Left ventricle myocardium inferior (tissue), 1 donor: ENCODE data around the gene RASA3. TPM values are rescaled to one million over a fixed set of nuclear protein-coding genes. Genes with fewer than 3 reads are reported as not detected.

Experiments
- DNase-seq: peaks from one replicate; pipeline ENCODE4 v3.0.0-alpha.2; 2020
- H3K27ac ChIP-seq: fragments of 200-600 bp; replicated peaks from 2 replicates; pipeline ENCODE4 v1.8.0; 2021
- H3K27me3 ChIP-seq: fragments of 200-600 bp; 2 replicates; pipeline ENCODE4 v1.8.0; 2021; ENCODE audit warnings: low read depth
- H3K36me3 ChIP-seq: fragments of 200-600 bp; 2 replicates; pipeline ENCODE4 v1.8.0; 2021
- H3K4me1 ChIP-seq: fragments of 200-600 bp; 2 replicates; pipeline ENCODE4 v1.8.0; 2021
- H3K4me3 ChIP-seq: fragments of 200-600 bp; 2 replicates; pipeline ENCODE4 v1.8.0; 2021; ENCODE audit warnings: mild to moderate bottlenecking, moderate library complexity
- H3K9me3 ChIP-seq: fragments of 200-600 bp; replicated peaks from 2 replicates; pipeline ENCODE4 v1.8.0; 2021
- intact Hi-C: fragments of 100-400 bp; cut with micrococcal nuclease; formaldehyde crosslinking; loops from one replicate; pipeline ENCODE4 v1.11.0; 2022
- total RNA-seq: library from RNA; stranded (reverse); fragmentation: NEBNext Ultra II Directional; extraction: Animal tissue kit (Norgen Biotek cat#: 25700); gene quantifications from one replicate; pipeline ENCODE4 v1.2.1, GENCODE V29; 2021
- TF ChIP-seq, protein P1 (sequence below): fragments of 200-600 bp; IDR thresholded peaks from 2 replicates; pipeline ENCODE4 v1.8.0; 2021; ENCODE audit warnings: antibody characterized with exemption, mild to moderate bottlenecking, borderline replicate concordance
- donor health status: DM: no; HTN: yes; CAD: no; lungs with severe emphysema.

The RASA3 gene
- total RNA-seq, 1 donor from 2014 or later, result 9.5 TPM

- peaks cover 46% of the 10 kb centered on the region for H3K4me1 ChIP-seq
- H3K4me3 ChIP-seq, result peak overlapping the region; percentile 0
- peak overlapping the region; percentile 56 for H3K27ac ChIP-seq
- no peak for DNase-seq
- no peaks in the 10 kb centered on the region for H3K9me3 ChIP-seq
- no peaks in the 10 kb centered on the region for H3K27me3 ChIP-seq
- no peaks in the 10 kb centered on the region for H3K36me3 ChIP-seq
- intact Hi-C loops, result no loop called here
- TF ChIP-seq, protein P1, sequence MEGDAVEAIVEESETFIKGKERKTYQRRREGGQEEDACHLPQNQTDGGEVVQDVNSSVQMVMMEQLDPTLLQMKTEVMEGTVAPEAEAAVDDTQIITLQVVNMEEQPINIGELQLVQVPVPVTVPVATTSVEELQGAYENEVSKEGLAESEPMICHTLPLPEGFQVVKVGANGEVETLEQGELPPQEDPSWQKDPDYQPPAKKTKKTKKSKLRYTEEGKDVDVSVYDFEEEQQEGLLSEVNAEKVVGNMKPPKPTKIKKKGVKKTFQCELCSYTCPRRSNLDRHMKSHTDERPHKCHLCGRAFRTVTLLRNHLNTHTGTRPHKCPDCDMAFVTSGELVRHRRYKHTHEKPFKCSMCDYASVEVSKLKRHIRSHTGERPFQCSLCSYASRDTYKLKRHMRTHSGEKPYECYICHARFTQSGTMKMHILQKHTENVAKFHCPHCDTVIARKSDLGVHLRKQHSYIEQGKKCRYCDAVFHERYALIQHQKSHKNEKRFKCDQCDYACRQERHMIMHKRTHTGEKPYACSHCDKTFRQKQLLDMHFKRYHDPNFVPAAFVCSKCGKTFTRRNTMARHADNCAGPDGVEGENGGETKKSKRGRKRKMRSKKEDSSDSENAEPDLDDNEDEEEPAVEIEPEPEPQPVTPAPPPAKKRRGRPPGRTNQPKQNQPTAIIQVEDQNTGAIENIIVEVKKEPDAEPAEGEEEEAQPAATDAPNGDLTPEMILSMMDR, result no peak
Measured at GRCh38 chr13:114035186-114035582, 97.2 kb downstream of the RASA3 start.

DNA sequence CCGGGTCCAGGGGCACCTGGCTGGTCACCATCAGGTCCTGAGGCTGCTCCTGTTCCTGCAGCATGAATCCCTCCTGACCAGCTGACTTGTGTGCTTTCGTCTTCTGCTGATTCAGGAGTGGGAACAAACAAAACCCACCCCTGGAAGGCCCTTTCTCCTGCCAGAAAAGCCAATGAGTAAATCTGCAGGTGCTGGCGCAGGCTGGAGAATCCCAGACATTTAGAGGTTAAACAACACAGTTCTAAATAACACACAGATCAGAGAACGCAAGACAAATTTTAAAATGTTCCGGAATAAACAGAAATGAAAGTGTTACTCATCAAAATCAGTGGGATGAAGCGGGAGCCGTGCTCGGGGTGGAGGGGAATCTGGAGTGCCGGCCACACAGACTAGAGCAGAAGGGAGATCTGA, 97.9 kb downstream of the RASA3 start:
- H3K4me3 ChIP-seq, result peak overlapping the region; percentile 34
- TF ChIP-seq, protein P1, result no peak
- peaks cover 46% of the 10 kb centered on the region for H3K4me1 ChIP-seq
- no peaks in the 10 kb centered on the region for H3K36me3 ChIP-seq
- peak overlapping the region; percentile 56 for H3K27ac ChIP-seq
- H3K9me3 ChIP-seq, result no peaks in the 10 kb centered on the region
- DNase-seq, result no peak
- intact Hi-C loops, result no loop called here
- no peaks in the 10 kb centered on the region for H3K27me3 ChIP-seq

GRCh38 chr13:114033541-114034315, 98.7 kb downstream of the RASA3 start:
- Histone ChIP-seq H3K27ac (peak overlapping the region; percentile 56), H3K4me1 (peaks cover 46% of the 10 kb centered on the region), H3K27me3 (no peaks in the 10 kb centered on the region), H3K9me3 (no peaks in the 10 kb centered on the region), H3K4me3 (peak overlapping the region; percentile 34), H3K36me3 (no peaks in the 10 kb centered on the region)
- intact Hi-C loops, result no loop called here
- no peak for DNase-seq
- TF ChIP-seq, protein P1, result no peak

DNA sequence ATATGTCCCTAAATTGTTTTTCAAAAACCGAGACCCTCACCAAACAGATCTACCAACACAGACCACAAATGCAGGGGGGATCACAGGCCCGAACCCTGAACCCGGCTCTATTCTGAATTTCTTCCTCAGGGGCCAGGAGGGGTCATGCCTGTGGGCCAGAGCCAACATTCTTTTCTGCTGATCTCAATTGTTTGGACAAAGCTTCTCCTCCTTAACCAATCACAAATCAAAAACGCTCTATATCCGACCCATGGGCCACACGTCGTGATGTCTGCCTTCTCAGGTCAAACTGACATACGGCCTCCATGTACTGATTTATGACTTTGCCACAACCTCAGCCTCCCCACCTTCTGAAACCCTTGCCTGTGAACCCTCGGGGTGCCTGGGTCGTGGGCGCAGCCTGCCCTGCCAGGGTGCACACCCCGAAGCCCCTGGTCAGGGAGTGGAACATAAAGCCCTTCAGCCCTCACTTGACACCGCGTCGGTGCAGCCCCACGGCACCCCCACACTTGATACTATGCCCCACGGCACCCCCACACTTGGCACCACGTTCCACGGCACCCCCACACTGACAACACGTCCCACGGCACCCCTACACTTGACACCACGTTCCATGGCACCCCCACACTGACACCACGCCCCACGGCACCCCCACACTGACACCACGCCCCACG, 100.2 kb downstream of the RASA3 start:
- Histone ChIP-seq H3K4me3 (no peak overlapping the region), H3K27ac (no peak overlapping the region), H3K9me3 (no peaks in the 10 kb centered on the region), H3K27me3 (no peaks in the 10 kb centered on the region), H3K4me1 (peaks cover 44% of the 10 kb centered on the region), H3K36me3 (no peaks in the 10 kb centered on the region)
- intact Hi-C loops, result no loop called here
- no peak for DNase-seq
- TF ChIP-seq, protein P1, result no peak

GRCh38 chr13:114031631-114032030, 100.8 kb downstream of the RASA3 start:
- H3K4me3 ChIP-seq, result no peak overlapping the region
- intact Hi-C loops, result no loop called here
- H3K27me3 ChIP-seq, result no peaks in the 10 kb centered on the region
- H3K36me3 ChIP-seq, result no peaks in the 10 kb centered on the region
- H3K9me3 ChIP-seq, result no peaks in the 10 kb centered on the region
- H3K4me1 ChIP-seq, result peaks cover 49% of the 10 kb centered on the region
- TF ChIP-seq, protein P1, result no peak
- H3K27ac ChIP-seq, result no peak overlapping the region
- DNase-seq, result no peak
